NCI-H82 treated with DMSO at 0.1 percent for 48 hours (cell line): ENCODE measurements around the gene WNT9A.
"Not testable (repeated sequence)": the region's sequence is repeated elsewhere in the genome, so short reads cannot be mapped to it uniquely, and the experiment has no call there.

Source experiments
- DNase-seq: peaks from one replicate; lab custom pipeline; 2025; ENCODE audit not compliant: unreplicated experiment; lab: John Stamatoyannopoulos, UW

The WNT9A gene

DNA sequence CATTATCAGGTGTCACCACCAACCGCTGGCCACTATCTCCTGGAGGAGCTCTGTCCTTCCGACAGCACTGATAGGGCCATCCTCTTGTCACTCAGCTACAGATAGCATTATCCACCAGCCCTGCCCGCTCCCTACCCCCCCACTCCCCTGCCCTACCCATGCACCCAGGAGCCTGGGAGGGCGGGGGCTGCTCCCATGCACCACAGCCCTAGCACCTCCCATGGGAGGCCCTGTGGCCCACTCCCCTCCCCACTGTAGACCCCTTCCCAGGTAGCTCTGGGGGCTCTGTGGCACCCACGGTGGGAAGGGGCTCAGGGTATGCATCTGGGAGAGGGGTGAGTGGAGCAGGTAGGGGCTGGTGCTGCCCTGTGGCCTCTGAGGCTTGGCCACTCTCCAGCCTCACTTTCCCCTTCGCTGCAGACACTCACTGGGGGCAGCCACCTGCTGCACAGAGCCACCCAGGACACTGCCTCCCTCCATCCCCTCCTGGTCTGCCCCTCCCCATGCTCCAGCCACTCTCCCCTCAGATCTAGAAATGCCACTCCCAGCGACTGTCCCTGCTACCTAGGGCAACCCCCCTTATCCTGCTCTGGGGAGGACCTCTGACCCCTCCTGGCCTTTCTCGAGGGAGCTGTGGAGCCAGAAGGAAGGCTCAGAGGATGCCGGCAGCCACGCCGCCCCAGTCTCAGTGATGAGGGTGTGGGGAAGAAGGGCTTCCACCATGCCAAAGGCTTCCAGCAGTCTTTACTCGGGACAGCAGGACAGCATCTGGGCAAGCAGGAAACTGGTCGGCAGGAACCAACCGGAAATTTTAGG, 58.5 kb downstream of the WNT9A start:
- no peak for DNase-seq

DNA sequence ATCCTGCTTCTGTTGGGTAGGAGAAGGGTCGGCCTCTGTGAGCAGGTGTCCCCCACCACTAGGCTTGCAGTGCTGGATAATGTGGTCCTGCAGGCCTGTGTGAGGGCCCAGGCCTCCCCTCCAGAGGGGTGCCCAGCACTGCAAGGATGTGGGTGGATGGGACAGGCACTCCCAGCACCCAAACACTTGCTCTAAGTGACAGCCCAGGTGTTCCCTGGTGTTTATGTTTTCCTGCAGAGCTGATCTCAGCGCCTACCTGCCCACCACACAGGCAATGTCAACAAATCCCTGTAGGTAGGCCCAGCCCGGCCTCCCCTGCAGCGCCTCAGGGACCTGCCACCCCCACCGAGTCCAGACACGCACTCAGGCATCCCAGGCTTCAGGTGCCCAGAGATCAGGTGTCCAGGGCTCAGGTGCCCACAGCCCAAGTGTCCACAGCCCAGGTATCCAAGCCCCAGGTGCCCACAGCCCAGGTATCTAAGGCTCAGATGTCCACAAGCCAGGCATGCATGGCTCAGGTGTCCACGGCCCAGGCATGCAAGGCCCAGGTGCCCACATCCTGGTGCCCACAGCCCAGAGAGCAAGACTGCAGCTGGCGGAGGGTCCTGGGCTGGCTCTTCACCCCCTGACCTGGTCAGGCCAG, 59.2 kb downstream of the WNT9A start:
- DNase-seq: no peak

DNA sequence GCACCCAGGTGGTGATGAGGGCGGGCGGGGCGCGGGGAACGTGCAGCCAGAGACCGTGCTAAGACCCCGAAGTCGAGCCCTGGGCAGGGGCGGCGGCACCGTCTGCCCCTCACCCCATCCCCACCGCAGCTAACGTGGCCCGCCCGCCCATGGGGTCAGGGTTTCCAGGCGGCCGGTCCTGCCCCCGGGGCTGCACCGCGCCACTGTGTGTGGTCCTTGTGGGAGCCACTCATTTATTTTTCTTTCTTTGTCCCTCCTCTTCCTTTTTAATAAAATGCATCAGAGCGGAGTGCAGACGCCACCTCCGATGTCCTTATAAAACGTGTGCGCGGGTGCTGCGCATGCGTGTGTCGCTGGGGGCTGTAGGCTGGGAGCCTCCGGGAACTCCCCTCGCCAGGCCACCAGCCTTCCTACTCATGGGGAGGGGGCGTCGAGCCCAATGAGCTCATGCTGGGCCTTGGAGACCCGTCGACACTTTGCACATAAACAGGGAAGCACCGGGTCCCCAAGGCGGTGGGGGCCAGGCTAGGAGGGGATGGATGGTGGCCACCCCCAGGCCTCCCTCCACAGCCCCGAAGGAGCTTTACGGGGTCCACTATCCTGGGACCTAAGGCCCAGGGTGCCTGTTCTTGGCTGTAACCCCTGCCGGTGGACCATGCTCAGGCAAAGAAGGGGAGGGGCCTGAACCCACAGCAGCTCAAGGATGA, 59.9 kb downstream of the WNT9A start:
- no peak for DNase-seq

DNA sequence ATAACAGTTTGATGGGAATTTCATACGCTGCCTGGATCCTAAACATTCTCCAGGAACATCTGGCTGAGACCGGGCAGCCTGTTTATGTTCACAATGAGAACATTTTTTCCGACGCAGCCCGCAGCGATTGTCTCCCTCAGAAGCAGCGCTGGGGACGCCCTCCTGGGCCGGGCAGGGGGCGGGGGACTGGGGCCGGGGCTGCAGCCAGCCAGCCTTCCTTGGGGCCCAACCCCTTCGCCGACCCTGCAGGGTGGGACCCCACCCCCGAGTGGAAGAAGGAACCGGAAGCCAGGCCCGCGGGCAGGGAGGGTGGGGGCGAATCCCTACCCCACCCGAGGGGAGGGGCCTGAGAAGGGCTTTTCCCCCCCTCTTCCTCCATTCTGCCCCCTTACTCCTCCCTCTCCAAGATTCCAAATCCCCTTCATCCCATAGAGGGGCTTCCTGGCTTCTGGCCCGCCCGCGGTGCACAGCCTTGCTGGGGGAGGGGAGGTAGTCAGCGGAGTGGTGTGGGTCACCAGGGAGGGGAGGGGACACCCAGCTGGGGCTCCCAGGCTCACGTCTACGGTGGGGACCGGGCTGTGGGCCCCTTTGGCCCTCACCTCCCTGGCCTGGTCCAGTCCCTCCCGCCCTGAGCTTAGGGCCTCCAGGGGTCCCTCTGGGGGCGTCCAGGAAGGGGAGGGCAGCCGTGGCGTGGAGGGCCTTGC, 60.6 kb downstream of the WNT9A start:
- DNase-seq: peak; percentile 55

DNA sequence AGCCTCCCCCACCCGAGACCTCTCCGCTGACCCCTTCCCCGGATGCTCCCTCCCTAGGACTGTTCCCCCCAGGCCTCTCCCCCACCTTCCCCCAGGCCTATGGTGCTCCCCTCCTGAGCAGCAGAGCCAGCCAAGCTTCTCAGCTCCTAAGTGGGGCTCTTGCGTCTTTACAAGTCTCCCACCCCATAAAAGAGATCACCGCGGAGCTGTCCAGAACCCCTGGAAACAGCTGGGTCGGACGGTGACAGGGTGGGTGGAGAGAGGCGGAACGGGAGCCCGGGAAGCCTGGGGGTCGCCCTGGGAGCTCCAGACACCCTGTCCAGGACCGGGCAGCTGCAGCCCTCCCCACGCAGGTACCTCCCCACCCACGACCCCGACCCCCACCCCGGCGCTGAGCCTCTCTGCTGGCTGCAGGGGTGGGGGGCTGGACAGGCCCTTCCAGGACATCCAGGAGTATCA, 61.2 kb downstream of the WNT9A start:
- DNase-seq: no peak

DNA sequence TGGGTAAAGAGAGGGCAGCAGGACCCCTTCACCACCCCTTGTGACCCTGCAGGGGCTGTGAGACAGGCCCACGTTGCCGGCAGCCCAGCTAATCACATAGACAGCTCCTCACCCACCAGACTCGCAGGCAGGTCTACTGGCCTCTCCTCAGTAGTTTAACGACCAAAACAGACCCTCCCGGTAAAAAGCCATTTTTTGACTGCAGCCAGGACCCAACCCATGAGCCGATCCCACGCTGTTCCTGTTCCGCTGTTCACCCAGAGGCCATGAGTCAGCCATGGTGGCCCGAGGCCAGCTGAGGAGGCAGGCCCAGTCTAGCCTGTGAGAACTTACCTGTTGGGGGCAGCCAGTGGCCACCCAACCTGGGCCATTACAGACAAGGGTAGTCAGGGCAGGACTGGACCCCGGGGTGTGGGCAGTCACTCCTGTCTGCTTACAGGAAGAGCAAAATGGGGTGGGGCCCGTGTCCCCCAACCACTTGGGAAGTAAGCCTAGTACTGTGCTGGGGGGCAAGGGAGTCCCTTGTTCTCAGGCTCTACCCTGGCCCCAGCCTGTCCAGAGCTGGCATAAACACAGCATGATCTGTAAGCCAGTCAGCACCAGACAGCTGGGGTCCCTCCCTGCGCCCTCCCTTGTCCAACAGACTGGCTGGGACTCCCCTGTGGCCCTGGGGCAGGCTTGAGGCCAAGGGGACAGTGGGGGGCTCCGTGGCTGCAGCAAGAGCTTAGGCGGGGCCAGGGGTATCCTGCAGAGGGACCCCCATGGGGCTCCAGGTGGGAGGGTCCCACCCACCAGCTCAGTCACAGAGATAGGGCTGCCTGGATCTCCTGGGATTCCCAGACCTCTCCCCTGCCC, 61.9 kb downstream of the WNT9A start:
- DNase-seq: no peak

DNA sequence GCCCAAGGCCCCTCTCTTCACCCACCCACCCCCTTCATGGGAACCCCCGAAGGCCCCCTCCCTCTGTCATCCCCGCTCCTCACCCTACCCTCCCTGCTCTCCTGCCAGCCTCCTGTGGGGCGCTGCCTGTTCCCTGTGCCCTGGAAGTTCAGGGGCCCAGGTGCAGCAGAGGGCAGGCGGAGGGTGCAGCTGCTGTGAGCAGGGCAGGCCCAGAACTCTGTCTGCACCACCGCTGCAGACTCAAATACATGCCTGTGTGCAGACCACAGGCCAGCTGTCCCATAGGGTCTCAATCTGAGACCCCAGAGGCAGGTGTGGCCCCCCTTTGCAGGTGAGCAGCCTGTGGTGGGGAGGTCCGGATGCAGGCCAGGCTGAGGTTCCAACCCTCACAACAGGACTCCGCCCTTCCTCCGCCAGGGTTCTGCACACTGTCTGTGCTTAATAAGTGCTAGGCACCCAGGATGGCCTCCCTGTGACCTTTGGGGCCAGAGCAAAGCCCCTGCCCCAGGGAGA, 62.5 kb downstream of the WNT9A start:
- DNase-seq: no peak

DNA sequence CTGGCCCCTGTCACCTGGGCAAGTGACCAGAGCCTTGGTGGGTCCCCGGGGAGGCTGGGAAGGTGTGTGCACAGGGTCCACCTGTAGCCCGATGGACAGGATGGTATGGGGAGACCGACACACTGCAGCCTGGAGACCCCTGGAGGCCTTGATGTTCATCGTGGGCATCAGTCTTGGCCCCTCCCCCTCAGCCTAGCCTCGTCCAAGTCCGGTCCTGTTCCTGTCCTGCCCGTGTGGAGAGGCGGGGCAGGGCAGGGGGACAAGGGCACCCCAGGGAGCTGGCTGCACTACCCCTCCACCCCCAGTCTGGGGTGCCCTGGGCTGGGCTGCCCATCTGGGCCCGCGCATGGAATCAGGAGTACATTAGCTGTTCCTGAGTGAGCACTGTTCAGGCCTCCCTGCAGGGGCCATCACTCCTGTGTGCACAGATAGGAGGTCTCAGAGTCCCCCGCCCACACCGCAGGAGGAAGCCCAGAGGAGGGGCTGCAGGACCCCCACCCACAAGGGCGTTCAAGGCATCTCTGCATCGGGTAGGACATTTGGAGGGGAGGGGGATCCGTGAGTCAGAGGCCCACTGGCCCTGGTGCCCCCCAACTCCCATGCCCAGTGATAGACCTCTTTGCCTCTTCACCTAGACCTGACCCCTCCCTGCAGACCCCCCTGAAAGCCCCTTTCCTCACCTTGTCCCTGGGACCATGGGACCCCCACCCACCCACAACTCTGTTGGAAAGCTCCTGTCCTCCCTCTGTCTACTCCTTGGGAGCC, 63.2 kb downstream of the WNT9A start:
- DNase-seq: no peak

DNA sequence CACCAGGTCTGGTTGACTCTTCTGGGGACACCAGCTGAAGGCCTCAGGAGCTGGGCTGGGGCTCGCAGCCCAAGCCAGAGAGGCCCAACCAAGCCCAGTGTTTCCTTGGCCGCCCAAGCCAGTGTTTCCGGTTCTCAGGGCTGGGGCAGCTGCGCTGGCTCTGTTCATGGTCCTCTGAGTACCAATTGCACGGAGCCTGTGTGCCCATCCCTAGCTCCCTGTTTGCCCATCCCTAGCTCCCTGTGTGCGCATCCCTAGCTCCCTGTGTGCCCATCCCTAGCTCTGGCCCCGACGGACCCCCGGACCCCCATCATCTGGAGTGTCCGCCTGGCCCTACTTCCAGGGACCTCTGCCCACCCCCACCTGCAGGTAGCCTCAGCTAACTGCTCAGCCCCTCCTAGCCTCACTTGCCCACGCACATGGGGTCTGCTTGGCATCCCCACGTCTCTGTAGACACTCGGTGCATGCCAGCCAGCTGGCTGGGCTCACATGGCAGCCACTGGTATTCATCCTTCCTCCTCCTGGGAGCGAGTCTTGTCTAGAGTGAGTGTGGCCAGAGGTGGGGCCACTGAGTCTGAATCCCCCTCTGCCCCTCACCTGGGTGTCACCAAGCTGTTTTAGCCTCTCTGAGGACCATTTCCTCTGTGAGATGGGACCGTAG, 64.0 kb downstream of the WNT9A start:
- DNase-seq: no peak

DNA sequence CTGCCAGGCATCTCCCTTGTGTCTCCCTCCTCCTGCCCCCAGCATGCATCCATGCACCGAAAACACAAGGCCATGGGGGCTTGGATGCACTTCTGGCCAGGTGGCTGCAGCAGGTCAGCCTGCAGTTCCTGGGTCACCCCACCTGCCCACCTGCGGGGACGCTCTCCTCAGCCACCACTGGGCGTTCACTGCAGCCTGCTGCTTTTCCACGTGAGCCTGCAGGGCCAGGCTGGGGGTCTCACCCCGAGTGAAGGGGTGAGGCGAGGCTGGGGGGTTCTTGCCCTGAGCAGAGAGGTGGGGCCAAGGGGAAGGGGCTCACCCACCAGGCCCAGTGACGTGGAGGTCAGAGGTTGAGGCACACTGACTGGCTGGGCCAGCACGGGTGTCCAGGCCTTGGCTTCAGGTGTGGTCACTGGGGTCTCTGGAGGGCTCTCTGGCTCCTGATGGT, 64.6 kb downstream of the WNT9A start:
- no peak for DNase-seq

DNA sequence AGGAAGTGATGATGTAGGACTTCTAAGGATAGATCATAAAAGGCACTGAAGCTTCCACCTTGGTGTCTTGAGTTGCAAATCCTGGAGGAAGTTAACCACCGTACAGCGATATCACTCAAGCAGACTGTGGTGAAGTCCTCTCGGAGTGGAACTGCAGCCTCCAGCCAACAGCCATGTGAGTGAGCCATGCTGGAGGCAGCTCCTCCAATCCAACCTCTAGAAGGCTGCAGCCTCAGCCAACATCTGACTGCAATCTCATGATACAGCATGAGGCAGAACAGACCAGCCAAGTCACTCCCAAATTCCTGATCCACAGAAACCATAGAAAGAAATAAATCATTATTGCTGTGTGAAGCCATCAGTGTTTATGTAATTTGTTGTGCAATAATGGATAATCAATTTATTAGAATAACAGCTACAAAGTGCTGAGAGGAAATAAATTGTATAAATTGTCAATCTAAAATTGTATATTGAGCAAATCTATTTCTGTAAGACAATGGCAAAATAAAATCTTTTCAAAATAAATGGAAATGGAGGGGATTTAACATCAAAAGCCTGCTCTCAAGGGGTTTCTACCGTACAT, 67.3 kb downstream of the WNT9A start:
- DNase-seq: no peak

DNA sequence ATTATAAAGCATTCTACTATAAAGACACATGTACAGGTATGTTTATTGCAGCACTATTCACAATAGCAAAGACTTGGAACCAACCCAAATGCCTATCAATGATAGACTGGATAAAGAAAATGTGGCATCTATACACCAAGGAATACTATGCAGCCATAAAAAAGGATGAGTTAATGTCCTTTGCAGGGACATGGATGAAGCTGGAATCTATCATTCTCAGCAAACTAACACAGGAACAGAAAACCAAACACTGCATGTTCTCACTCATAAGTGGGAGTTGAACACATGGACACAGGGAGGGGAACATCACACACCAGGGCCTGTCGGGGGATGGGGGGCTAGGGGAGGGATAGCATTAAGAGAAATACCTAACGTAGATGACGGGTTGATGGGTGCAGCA, 69.9 kb downstream of the WNT9A start:
- DNase-seq: not testable (repeated sequence)

DNA sequence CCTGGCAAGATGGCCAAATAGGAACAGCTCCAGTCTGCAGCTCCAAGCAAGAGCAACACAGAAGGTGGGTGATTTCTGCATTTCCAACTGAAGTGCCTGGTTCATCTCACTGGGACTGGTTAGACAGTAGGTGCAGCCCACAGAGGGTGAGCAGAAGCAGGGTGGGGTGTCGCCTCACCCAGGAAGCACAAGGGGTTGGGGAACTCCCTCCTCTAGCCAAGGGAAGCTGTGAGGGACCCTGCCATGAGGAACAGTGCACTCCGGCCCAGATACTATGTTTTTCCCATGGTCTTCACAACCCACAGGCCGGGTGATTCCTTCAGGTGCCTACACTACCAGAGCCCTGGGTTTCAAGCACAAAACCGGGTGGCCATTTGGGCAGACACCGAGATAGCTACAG, 75.8 kb downstream of the WNT9A start:
- DNase-seq: not testable (repeated sequence)

DNA sequence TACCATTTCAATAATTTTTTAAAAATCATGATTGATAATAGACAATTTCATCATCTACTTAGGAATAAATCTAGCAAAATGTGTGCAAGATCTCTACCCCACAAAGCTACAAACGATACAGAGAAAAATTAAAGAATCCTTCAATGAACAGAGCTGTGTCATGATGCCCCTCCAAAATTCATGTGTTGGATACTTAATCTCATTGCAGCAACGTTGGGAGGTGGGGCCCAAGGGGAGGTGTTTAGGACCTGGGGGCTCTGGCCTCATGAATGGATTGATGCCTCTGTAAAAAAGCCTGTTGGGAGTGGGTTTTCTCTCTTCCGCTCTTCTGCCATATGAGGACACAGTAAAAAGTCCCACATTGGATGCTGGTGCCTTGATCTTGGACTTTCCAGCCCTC, 77.4 kb downstream of the WNT9A start:
- DNase-seq: no peak

DNA sequence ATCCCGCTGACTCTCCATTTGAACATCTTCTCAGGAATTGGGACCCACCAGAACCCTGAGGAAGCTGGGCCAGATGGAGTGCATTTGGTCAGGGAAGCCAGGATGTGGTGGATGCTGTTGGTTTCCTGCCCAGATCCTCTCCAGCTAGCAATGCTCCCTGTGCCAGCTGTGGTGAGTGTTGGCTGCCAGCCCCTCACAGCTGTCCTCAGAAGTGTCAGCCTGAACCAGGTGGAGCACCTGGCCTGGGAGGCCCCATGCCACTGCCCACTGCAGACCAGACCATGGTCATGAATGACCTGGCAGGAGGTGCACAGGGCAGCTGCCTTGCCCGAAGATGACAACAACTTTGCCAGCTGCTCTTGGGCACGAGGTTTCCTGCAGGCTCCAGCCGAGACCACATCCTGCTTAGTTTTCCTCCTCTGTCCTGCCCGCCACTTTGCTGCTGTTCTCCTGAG, 77.9 kb downstream of the WNT9A start:
- DNase-seq: no peak

DNA sequence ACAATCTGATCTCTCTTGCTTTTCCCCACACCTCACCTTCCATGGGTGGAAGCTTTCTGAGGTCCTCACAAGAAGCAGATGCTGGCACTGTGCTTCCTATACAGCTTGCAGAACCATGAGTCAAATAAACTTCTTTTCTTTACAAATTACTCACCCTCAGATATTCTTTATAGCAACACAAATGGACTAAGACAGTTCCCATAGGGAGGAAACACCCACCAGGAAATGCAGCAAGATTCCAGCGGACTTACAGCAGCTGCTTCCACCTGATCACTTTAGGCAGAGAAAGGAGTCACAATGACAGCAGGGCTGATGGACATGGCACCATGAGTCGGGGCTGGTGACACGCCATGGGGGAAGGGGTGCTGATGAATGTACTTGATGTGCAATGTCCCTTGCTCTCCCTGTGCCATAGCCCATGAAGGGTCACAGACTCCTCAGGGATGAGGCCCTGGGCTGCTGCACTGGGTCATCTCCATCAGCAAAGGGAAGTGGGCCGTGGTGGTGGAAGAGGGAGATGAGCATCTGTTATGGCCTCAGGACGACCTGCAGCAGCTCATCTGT, 78.4 kb downstream of the WNT9A start:
- no peak for DNase-seq
